Kidney (tissue), 22 donors: ENCODE measurements around the gene TMEM239. TPM values are rescaled to one million over a fixed set of nuclear protein-coding genes. Genes with fewer than 3 reads are reported as not detected.
"Not testable (repeated sequence)": the region's sequence is repeated elsewhere in the genome, so short reads cannot be mapped to it uniquely, and the experiment has no call there.

ENCODE experiments used
- DNase-seq, 5 donors: peaks; one replicate each; pipeline ENCODE4 v3.0.0-alpha.2; 2013 to 2020
- FAIRE-seq: peaks from 2 replicates; lab custom pipeline; 2012; peaks lifted over from hg19 to GRCh38; lab: Jason Lieb, UNC
- H3K27ac ChIP-seq, 2 donors: one replicate each; pipeline ENCODE4 v1.7.0; 2013; ENCODE audit warnings: low read depth in 2 of 2, low read length in 2 of 2, inconsistent platforms in 1 of 2
- H3K27me3 ChIP-seq: one replicate; pipeline ENCODE4 v1.7.1; 2013; ENCODE audit warnings: low read length, inconsistent platforms; ENCODE audit not compliant: control insufficient read depth, insufficient read depth
- H3K36me3 ChIP-seq, 3 donors: one replicate each; pipeline versions ENCODE4 v1.7.0 to v1.7.1; 2013; ENCODE audit warnings: low read length in 3 of 3, control low read depth in 1 of 3, inconsistent platforms in 1 of 3; ENCODE audit not compliant: insufficient read depth in 3 of 3, control insufficient read depth in 2 of 3
- H3K4me1 ChIP-seq, 3 donors: one replicate each; pipeline versions ENCODE4 v1.7.0 to v1.7.1; 2013; ENCODE audit warnings: low read length in 3 of 3, inconsistent platforms in 1 of 3, low read depth in 1 of 3; ENCODE audit not compliant: control insufficient read depth in 2 of 3, insufficient read depth in 2 of 3
- H3K4me3 ChIP-seq, 3 donors: one replicate each; pipeline versions ENCODE4 v1.7.0 to v1.8.1; 2013; ENCODE audit warnings: low read length in 3 of 3, control low read depth in 1 of 3, inconsistent platforms in 1 of 3
- H3K9ac ChIP-seq, 3 donors: one replicate each; pipeline versions ENCODE4 v1.7.0 to v1.7.1; 2013; ENCODE audit warnings: low read length in 3 of 3, control low read depth in 1 of 3, inconsistent platforms in 1 of 3
- H3K9me3 ChIP-seq, 3 donors: one replicate each; pipeline versions ENCODE4 v1.7.0 to v1.7.1; 2013; ENCODE audit warnings: low read length in 3 of 3, control low read depth in 1 of 3, inconsistent platforms in 1 of 3; ENCODE audit not compliant: control insufficient read depth in 2 of 3, insufficient read depth in 1 of 3
- intact Hi-C: fragments of 100-400 bp; cut with DNase I; formaldehyde crosslinking; loops from one replicate; pipeline ENCODE4 v1.11.1; 2022
- long read RNA-seq, 10 donors: library from polyadenylated mRNA in 1 of 10; unstranded in 1 of 10; transcript quantifications; one replicate each; pipeline ENCODE4 v2.0.0 and lab custom pipeline, GENCODE V29; 2021 to 2026
- polyA plus RNA-seq: library from polyadenylated mRNA; stranded (reverse); fragments of 350-450 nt; fragmentation: Illumina TruSeq; extraction: RNeasy Lipid Tissue Mini Kit (QIAGEN cat#74804); gene quantifications from one replicate; pipeline ENCODE4 v1.2.3, GENCODE V29; 2014; ENCODE audit warnings: low read depth, low replicate concordance; ENCODE audit not compliant: insufficient read depth
- total RNA-seq: library from RNA; stranded (reverse); fragmentation: NEBNext Ultra II Directional; extraction: Animal tissue kit (Norgen Biotek cat#: 25700); gene quantifications from one replicate; pipeline ENCODE4 v1.2.1, GENCODE V29; 2021
- TF ChIP-seq, protein P1 (sequence below): IDR thresholded peaks from 3 replicates; pipeline ENCODE4 v1.5.1; 2012; ENCODE audit warnings: mild to moderate bottlenecking, moderate library complexity, borderline replicate concordance; ENCODE audit not compliant: insufficient read depth; ENCODE audit errors: extremely low read depth
- donor health status: control.
- donor health status: control.
- donor health status: control.
- donor health status: control.
- donor health status: control.
- donor health status: DM: yes; HTN: yes; CAD: no.
- donor health status: Normal renal cell carcinoma (clear cell type).

Gene TMEM239
- total RNA-seq (not detected), polyA plus RNA-seq (not detected)
- long read RNA-seq, donor 1: 0 reads
- long read RNA-seq, donor 2: 0 reads
- long read RNA-seq, donor 3: 0 reads
- long read RNA-seq, donor 4: 0 reads
- long read RNA-seq, donor 5: 0 reads
- long read RNA-seq, donor 6: 0 reads
- long read RNA-seq, donor 7: 0 reads
- long read RNA-seq, donor 8: 0 reads
- long read RNA-seq, donor 9: 0 reads
- long read RNA-seq, donor 10: 0 reads

DNA sequence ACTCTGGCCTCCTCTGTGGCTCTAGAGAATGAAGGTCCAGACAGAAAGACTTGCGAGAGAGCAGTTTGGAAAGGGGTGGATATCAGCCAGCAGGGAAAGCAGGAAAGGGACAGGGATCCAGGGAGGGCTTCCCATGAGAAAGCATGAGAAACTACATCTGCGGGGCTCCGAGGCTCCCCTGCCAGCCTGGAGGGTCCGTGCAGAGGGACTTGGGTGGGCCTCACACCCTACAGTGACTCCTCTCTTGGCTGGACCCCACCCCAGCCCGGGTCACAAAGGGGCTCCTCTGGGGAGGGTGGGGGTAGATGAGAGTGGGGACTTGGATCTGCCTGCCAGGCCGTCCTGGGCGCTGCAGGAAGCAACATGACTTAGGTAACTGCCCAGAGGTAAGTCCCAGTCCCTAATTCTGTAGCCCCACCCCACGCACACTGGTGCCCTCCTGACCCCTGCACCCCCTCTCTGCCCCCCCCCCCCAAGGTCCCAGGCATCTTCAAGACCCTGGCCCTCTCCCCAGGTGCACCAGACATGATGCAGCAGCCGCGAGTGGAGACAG lies at the start of gene TMEM239:
TMEM239 (plus strand) TSS at position 335 of the 553 bp plus-strand sequence; CDS start at position 526, 191 bp downstream.
- Histone ChIP-seq H3K27me3 (no peaks in the 10 kb centered on the region), H3K4me3 (no peak within 1 kb of the TSS), H3K9ac (no peak within 1 kb of the TSS), H3K4me1 (no peaks in the 10 kb centered on the region), H3K36me3 (no peaks in the 10 kb centered on the region), H3K27ac (no peak within 1 kb of the TSS), H3K9me3 (peaks cover 0 to 5% (median 3%) of the 10 kb centered on the region in 3 donors)
- DNase-seq: peak in 2 of 5 donors; percentile 42 to 58
- TF ChIP-seq, protein P1, sequence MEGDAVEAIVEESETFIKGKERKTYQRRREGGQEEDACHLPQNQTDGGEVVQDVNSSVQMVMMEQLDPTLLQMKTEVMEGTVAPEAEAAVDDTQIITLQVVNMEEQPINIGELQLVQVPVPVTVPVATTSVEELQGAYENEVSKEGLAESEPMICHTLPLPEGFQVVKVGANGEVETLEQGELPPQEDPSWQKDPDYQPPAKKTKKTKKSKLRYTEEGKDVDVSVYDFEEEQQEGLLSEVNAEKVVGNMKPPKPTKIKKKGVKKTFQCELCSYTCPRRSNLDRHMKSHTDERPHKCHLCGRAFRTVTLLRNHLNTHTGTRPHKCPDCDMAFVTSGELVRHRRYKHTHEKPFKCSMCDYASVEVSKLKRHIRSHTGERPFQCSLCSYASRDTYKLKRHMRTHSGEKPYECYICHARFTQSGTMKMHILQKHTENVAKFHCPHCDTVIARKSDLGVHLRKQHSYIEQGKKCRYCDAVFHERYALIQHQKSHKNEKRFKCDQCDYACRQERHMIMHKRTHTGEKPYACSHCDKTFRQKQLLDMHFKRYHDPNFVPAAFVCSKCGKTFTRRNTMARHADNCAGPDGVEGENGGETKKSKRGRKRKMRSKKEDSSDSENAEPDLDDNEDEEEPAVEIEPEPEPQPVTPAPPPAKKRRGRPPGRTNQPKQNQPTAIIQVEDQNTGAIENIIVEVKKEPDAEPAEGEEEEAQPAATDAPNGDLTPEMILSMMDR: no peak
- no peak for FAIRE-seq
- intact Hi-C loops: no loop called here

DNA sequence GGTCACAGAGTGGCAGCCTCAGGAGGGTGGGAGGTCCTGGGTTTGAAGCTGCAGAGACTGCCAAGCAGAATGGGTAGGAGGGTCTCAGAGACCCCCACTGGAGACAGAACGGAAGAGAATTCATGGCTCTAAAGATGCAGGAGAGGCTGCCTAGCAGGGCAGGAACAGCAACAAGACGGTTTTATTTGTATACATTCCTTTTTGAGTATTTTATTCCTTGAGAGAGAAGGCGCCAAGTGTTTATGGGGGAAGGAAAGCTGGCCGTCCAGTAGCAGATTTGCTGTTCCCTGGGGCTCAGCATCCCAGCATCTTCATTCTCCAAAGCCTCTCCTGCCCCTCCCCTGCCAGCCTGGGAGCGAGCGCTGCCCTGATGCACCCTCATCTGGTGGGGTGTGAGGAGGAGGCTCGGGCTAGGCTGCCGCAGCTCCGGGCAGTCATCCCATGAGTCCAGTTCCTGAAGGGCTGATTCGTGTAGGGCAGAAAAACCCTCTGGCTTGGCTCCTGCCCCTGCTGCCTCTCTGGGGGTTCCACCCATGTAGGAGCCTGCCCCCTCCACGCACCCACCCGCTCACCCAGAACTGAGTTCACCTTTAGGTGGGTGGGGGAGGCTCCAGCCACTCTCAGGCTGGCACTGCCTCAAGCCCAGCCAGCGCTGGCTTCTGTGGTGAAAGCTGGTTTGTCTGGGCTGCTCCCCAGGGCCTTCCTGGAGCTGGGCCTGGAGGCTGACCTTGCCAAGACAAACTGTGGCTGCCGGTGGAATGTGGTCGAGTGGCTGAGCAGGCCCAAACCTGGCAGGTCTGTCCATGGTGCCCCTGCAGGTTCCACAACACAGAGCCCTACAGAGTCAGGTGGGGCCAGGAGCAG lies 48.2 kb upstream of the TMEM239 start:
- TF ChIP-seq, protein P1: no peak
- H3K36me3 ChIP-seq: no peaks in the 10 kb centered on the region
- no peak overlapping the region for H3K4me3 ChIP-seq
- H3K9me3 ChIP-seq: no peaks in the 10 kb centered on the region
- no peak overlapping the region for H3K27ac ChIP-seq
- no peaks in the 10 kb centered on the region for H3K4me1 ChIP-seq
- H3K27me3 ChIP-seq: no peaks in the 10 kb centered on the region
- FAIRE-seq (no peak), DNase-seq (peak in 1 of 5 donors; percentile 88)
- H3K9ac ChIP-seq: no peak overlapping the region
- intact Hi-C loops: no loop called here

DNA sequence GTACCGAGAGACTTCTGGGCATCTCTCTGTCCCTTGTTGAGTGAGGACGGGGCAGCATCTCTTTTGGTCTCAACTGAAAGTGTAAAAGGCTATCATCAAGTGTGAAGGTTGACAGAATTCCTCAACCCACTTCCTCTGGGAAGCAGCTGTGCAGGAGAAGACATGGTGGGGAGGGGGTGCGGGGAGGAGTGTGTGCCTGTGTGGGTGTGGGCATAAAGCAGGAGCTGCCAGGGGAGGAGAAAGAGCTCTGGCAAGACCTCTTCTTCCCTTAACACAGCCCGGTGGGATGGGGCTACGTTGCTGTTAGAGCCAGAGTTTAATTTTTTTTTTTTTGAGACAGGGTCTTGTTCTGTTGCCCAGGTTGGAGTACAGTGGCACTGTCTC lies 47.5 kb upstream of the TMEM239 start:
- TF ChIP-seq, protein P1: no peak
- FAIRE-seq (no peak), DNase-seq (peak in 1 of 5 donors; percentile 57)
- no peaks in the 10 kb centered on the region for H3K36me3 ChIP-seq
- H3K27me3 ChIP-seq: no peaks in the 10 kb centered on the region
- no peak overlapping the region for H3K27ac ChIP-seq
- no peaks in the 10 kb centered on the region for H3K9me3 ChIP-seq
- no peaks in the 10 kb centered on the region for H3K4me1 ChIP-seq
- H3K4me3 ChIP-seq: no peak overlapping the region
- H3K9ac ChIP-seq: no peak overlapping the region
- intact Hi-C loops: no loop called here

DNA sequence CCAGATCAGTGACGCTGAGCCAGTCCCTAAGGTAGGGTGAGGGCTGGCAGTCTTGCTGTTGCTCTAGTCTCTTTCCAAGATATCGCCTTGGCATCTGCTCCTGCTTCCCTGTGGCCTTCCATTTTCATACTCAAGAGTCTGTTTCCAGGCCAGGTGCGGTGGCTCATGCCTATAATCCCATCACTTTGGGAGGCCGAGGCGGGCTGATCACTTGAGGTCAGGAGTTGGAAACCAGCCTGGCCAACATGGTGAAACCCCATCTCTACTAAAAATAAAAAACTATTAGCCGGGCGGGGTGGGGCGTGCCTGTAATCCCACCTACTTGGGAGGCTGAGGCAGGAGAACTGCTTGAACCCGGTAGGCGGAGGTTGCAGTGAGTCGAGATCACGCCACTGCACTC lies 46.1 kb upstream of the TMEM239 start:
- H3K9me3 ChIP-seq, H3K27me3 ChIP-seq, H3K4me3 ChIP-seq, H3K36me3 ChIP-seq, intact Hi-C loops, H3K4me1 ChIP-seq, H3K27ac ChIP-seq, FAIRE-seq, H3K9ac ChIP-seq: not testable (repeated sequence)
- peak in 1 of 5 donors; percentile 48 for DNase-seq
